ENCODE results near the gene RABEP1.

The RABEP1 gene

GRCh38 chr17:5299383-5299782, 17.3 kb downstream of the RABEP1 start:
- intact Hi-C loops (cut with DNase I; ENCODE audit: low total_unique reads), result no loop called here
- H3K27ac ChIP-seq, result peak overlapping the region in 1 of 2 donors; percentile 67

GRCh38 chr17:5304636-5305035, 22.6 kb downstream of the RABEP1 start:
- no peaks in the 10 kb centered on the region for H3K27me3 ChIP-seq
- H3K9me3 ChIP-seq, result no peaks in the 10 kb centered on the region
- peaks cover 0 to 5% (median 0%) of the 10 kb centered on the region in 3 donors for H3K36me3 ChIP-seq
- no peak for TF ChIP-seq CTCF (IDR thresholded peaks at IDR 0.05)
- intact Hi-C loops (cut with DNase I; ENCODE audit: low total_unique reads), result no loop called here
- H3K27ac ChIP-seq, result no peak overlapping the region
- peaks cover 0 to 15% (median 10%) of the 10 kb centered on the region in 4 donors for H3K4me1 ChIP-seq
- no peak overlapping the region for H3K4me3 ChIP-seq
- no peak for DNase-seq

More at GRCh38 chr17:5299383-5299782, 17.3 kb downstream of the RABEP1 start:
- no peak for TF ChIP-seq CTCF (IDR thresholded peaks at IDR 0.05)
- H3K4me3 ChIP-seq, result no peak overlapping the region
- no peaks in the 10 kb centered on the region for H3K36me3 ChIP-seq
- H3K9me3 ChIP-seq, result no peaks in the 10 kb centered on the region
- no peak for DNase-seq
- H3K27me3 ChIP-seq, result no peaks in the 10 kb centered on the region
- H3K4me1 ChIP-seq, result peaks cover 0 to 26% (median 10%) of the 10 kb centered on the region in 4 donors

GRCh38 chr17:5309851-5310250, 27.8 kb downstream of the RABEP1 start:
- Histone ChIP-seq H3K4me1 (peaks cover 0 to 9% (median 0%) of the 10 kb centered on the region in 4 donors), H3K27ac (no peak overlapping the region), H3K27me3 (no peaks in the 10 kb centered on the region), H3K9me3 (no peaks in the 10 kb centered on the region), H3K36me3 (peaks cover 6 to 28% (median 16%) of the 10 kb centered on the region in 3 donors), H3K4me3 (no peak overlapping the region)
- intact Hi-C loops (cut with DNase I; ENCODE audit: low total_unique reads), result no loop called here
- TF ChIP-seq CTCF (IDR thresholded peaks at IDR 0.05), result no peak
- DNase-seq, result no peak

- no peaks in the 10 kb centered on the region for H3K27me3 ChIP-seq
- no peak for TF ChIP-seq CTCF (IDR thresholded peaks at IDR 0.05)
- H3K4me1 ChIP-seq, result peaks cover 0 to 5% (median 0%) of the 10 kb centered on the region in 4 donors
- DNase-seq, result no peak
- no peaks in the 10 kb centered on the region for H3K9me3 ChIP-seq
- no peak overlapping the region for H3K4me3 ChIP-seq
- H3K27ac ChIP-seq, result no peak overlapping the region
- H3K36me3 ChIP-seq, result peaks cover 0 to 9% (median 0%) of the 10 kb centered on the region in 3 donors
- intact Hi-C loops (cut with DNase I; ENCODE audit: low total_unique reads), result no loop called here
Measured at GRCh38 chr17:5325851-5326250, 43.8 kb downstream of the RABEP1 start.

GRCh38 chr17:5329784-5330557, 47.9 kb downstream of the RABEP1 start:
- intact Hi-C loops (cut with DNase I; ENCODE audit: low total_unique reads), result no loop called here
- H3K4me3 ChIP-seq, result no peak overlapping the region
- TF ChIP-seq CTCF (IDR thresholded peaks at IDR 0.05), result no peak
- DNase-seq, result no peak
- peaks cover 8 to 28% (median 9%) of the 10 kb centered on the region in 3 donors for H3K36me3 ChIP-seq
- no peaks in the 10 kb centered on the region for H3K27me3 ChIP-seq
- H3K9me3 ChIP-seq, result no peaks in the 10 kb centered on the region
- no peak overlapping the region for H3K27ac ChIP-seq
- peaks cover 0 to 5% (median 0%) of the 10 kb centered on the region in 4 donors for H3K4me1 ChIP-seq
